Lung (tissue), 12 donors: ENCODE measurements around the gene UQCRQ. TPM values are rescaled to one million over a fixed set of nuclear protein-coding genes. Genes with fewer than 3 reads are reported as not detected.

Source experiments
- ATAC-seq: fragments of 200-7000 bp; cut with Tn5 transposase; one replicate; pipeline ENCODE4 v1.9.1; 2020; ENCODE audit warnings: moderate number of reproducible peaks; ENCODE audit not compliant: insufficient read depth, low FRiP score
- DNase-seq, 3 donors: peaks; one replicate each; pipeline ENCODE4 v3.0.0-alpha.2; 2013 to 2017
- H3K27ac ChIP-seq, 2 donors: one replicate each; pipeline ENCODE4 v1.5.1; 2013; ENCODE audit warnings: mild to moderate bottlenecking in 2 of 2, moderate library complexity in 2 of 2, control low read depth in 1 of 2, inconsistent platforms in 1 of 2, low read depth in 1 of 2, low read length in 1 of 2
- H3K27me3 ChIP-seq, 3 donors: one replicate each; pipeline ENCODE4 v1.5.1; 2013; ENCODE audit warnings: low read length in 2 of 3; ENCODE audit not compliant: control insufficient read depth in 3 of 3, insufficient read depth in 3 of 3
- H3K36me3 ChIP-seq, 4 donors: one replicate each; pipeline ENCODE4 v1.5.1; 2013; ENCODE audit warnings: low read length in 4 of 4, mild to moderate bottlenecking in 1 of 4, moderate library complexity in 1 of 4; ENCODE audit not compliant: control insufficient read depth in 4 of 4, insufficient read depth in 4 of 4
- H3K4me1 ChIP-seq, 5 donors: one replicate each; pipeline ENCODE4 v1.5.1; 2013; ENCODE audit warnings: low read length in 5 of 5, mild to moderate bottlenecking in 2 of 5, moderate library complexity in 1 of 5; ENCODE audit not compliant: control insufficient read depth in 5 of 5, insufficient read depth in 5 of 5
- H3K4me3 ChIP-seq: one replicate; pipeline ENCODE4 v1.5.1; 2013; ENCODE audit warnings: mild to moderate bottlenecking, control low read depth, moderate library complexity
- H3K9ac ChIP-seq, 2 donors: one replicate each; pipeline ENCODE4 v1.5.1; 2013; ENCODE audit warnings: low read length in 2 of 2, control low read depth in 1 of 2; ENCODE audit not compliant: insufficient read depth in 1 of 2
- H3K9me3 ChIP-seq, 4 donors: one replicate each; pipeline ENCODE4 v1.5.1; 2013; ENCODE audit warnings: low read length in 3 of 4, mild to moderate bottlenecking in 1 of 4, moderate library complexity in 1 of 4; ENCODE audit not compliant: control insufficient read depth in 4 of 4, insufficient read depth in 3 of 4
- WGBS, 2 donors: extraction: QIAGEN DNeasy Blood & Tissue Kit; methylation state at CpG; one replicate each; pipeline ENCODE4 v1.1.7; 2013; 5-methylcytosine and 5-hydroxymethylcytosine counted together
- polyA plus RNA-seq, 2 donors: library from polyadenylated mRNA; stranded (reverse); fragments of 200-250 nt; gene quantifications; one replicate each; pipeline ENCODE4 v1.2.1, GENCODE V29; 2013
- total RNA-seq, 2 donors: library from RNA; depleted of rRNA in 1 of 2; stranded (reverse); fragments of >200 nt in 1 of 2; gene quantifications; one replicate each; pipeline ENCODE4 v1.2.1, GENCODE V29; 2014 to 2021
- TF ChIP-seq, protein P1 (sequence below): IDR thresholded peaks from 2 replicates; pipeline ENCODE4 v1.5.1; 2012; ENCODE audit warnings: mild to moderate bottlenecking; ENCODE audit errors: control extremely low read depth, extremely low read depth
- donor health status: control.
- donor health status: control.
- donor health status: Bipolar disorder and iron deficiency.
- donor health status: healthy.
- donor health status: DM: yes; HTN: yes; CAD: no.

Gene UQCRQ
- total and polyA plus RNA-seq, 4 donors, result 99.0 to 528 (median 296) TPM

DNA sequence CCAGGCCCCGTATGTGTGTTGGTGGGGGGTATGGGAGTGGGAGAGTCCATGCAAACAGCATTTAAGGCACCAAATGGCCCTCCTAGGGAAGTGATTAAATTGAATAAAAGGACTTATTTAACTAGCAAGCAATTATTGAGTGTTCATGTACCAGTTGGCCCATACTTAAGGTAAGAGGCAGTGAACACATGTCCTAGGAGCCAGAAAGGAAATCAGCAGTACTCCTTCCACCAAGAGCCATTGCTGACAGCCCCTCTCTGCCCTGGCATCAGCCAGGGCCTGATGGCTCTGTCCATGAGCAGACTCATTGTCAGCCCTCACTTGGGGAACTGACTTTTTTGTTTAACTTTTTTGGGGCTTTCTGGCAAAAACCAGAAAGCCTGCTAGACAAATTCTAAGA, 25.5 kb upstream of the UQCRQ start:
- H3K4me3 ChIP-seq, result no peak overlapping the region
- DNase-seq (no peak), ATAC-seq (no peak)
- H3K27ac ChIP-seq, result peak overlapping the region in 1 of 2 donors; percentile 87
- H3K9me3 ChIP-seq, result no peaks in the 10 kb centered on the region
- WGBS, 2 donors, result 62 to 82% methylated on average over 1 of the region's 1 CpG
- TF ChIP-seq, protein P1, sequence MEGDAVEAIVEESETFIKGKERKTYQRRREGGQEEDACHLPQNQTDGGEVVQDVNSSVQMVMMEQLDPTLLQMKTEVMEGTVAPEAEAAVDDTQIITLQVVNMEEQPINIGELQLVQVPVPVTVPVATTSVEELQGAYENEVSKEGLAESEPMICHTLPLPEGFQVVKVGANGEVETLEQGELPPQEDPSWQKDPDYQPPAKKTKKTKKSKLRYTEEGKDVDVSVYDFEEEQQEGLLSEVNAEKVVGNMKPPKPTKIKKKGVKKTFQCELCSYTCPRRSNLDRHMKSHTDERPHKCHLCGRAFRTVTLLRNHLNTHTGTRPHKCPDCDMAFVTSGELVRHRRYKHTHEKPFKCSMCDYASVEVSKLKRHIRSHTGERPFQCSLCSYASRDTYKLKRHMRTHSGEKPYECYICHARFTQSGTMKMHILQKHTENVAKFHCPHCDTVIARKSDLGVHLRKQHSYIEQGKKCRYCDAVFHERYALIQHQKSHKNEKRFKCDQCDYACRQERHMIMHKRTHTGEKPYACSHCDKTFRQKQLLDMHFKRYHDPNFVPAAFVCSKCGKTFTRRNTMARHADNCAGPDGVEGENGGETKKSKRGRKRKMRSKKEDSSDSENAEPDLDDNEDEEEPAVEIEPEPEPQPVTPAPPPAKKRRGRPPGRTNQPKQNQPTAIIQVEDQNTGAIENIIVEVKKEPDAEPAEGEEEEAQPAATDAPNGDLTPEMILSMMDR, result no peak
- no peak overlapping the region for H3K9ac ChIP-seq
- peaks cover 0 to 9% (median 0%) of the 10 kb centered on the region in 5 donors for H3K4me1 ChIP-seq
- no peaks in the 10 kb centered on the region for H3K27me3 ChIP-seq
- no peaks in the 10 kb centered on the region for H3K36me3 ChIP-seq

DNA sequence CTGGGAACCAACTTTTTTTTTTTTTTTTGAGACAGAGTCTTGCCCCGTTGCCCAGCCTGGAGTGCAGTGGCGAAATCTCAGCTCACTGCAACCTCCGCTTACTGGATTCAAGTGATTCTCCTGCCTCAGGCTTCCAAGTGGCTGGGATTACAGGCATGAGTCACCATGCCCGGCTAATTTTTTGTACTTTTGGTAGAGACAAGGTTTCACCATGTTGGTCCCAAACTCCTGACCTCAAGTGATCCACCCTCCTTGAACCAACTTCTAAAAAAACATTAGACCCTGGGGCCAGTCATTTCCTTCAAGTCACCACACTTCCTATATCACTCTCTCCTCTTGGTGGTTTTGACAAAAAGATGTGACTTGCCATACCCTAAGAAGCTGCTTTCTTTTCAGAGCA, 25.1 kb upstream of the UQCRQ start:
- TF ChIP-seq, protein P1, result no peak
- ATAC-seq (peak; percentile 43), DNase-seq (no peak)
- Histone ChIP-seq H3K36me3 (no peaks in the 10 kb centered on the region), H3K9me3 (no peaks in the 10 kb centered on the region), H3K4me1 (peaks cover 0 to 9% (median 0%) of the 10 kb centered on the region in 5 donors), H3K27me3 (no peaks in the 10 kb centered on the region), H3K9ac (no peak overlapping the region), H3K27ac (peak overlapping the region in 1 of 2 donors; percentile 67), H3K4me3 (no peak overlapping the region)
- WGBS, 2 donors, result 66 to 68% methylated on average over 4 of the region's 4 CpGs

DNA sequence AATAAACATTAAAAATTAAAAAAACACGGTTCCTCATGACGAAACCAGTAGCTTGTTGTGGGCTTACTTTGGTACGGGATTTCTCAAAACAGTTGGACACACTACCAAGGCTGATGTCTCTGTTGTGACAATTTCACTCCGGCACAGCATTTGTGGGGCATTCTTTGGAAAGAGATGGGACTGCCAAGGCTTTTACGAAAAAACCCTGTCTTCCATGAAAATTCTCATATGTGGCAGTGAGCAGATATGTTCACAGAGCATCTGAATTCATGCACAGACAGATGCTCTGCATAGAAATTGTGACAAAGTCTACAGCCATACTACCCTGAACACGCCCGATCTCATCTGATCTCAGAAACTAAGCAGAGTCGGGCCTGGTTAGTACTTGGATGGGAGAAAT, 18.2 kb upstream of the UQCRQ start:
- Histone ChIP-seq H3K4me3 (no peak overlapping the region), H3K27ac (no peak overlapping the region), H3K27me3 (no peaks in the 10 kb centered on the region), H3K9me3 (no peaks in the 10 kb centered on the region), H3K4me1 (no peaks in the 10 kb centered on the region), H3K9ac (no peak overlapping the region), H3K36me3 (no peaks in the 10 kb centered on the region)
- no peak for ATAC-seq
- TF ChIP-seq, protein P1, result no peak
- DNase-seq, result no peak
- whole genome bisulfite sequencing, 2 donors, result 96% methylated on average over 8 of the region's 8 CpGs

DNA sequence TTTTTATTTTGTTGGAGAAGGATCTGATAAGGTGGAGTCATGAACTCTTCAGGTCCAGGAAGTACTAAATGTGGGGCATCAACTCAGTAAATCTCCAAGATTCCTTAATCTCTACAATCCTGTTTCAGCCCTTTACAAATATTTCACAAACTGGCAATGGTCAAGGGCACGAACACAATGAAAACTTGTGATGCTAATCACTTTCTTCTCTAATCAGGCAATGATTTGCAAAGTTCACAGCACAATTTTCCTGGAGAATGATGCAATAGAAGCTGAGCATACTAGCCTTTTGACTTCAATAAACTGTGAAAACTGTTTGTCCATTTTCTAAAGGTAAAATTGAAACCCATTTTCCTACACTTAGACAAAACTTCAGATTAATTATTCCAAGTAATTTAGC, 17.1 kb upstream of the UQCRQ start:
- H3K9me3 ChIP-seq, result no peaks in the 10 kb centered on the region
- ATAC-seq (no peak), DNase-seq (no peak)
- H3K27me3 ChIP-seq, result no peaks in the 10 kb centered on the region
- no peak overlapping the region for H3K9ac ChIP-seq
- 55 to 68% methylated on average over 1 of the region's 1 CpG for WGBS, 2 donors
- no peak overlapping the region for H3K27ac ChIP-seq
- TF ChIP-seq, protein P1, result no peak
- no peak overlapping the region for H3K4me3 ChIP-seq
- no peaks in the 10 kb centered on the region for H3K4me1 ChIP-seq
- no peaks in the 10 kb centered on the region for H3K36me3 ChIP-seq
